ENCODE measurements around the gene TEKT3. TPM values are rescaled to one million over a fixed set of nuclear protein-coding genes. Genes with fewer than 3 reads are reported as not detected.

The TEKT3 gene
- total RNA-seq, 1 donor from 2014 or later, result not detected

DNA sequence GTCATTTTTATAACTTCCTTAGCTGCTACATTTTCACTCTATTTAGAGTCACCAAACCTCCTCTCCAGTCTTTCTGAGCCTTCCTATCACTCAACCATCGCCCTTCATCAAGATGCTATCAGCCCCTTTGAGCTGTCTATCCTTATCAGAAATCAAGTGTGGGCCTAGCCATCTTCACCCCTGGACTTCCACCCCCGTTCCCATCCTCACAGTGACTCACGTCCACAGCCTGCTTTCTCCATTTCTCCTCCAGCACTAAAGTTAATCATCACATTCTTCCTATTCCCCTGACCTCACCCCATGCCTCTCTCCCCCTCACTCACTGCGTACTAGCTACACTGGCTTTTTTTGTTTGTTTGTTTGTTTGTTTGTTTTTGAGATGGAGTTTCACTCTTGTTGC, 2.4 kb upstream of the TEKT3 start:
- no peak for DNase-seq (ENCODE audit: low spot score)
- Mint-ChIP-seq H3K27me3 (ENCODE audit: insufficient read depth) (peaks cover 43% of the 10 kb centered on the region), H3K9me3 (no peaks in the 10 kb centered on the region), H3K4me3 (no peak overlapping the region), H3K4me1 (ENCODE audit: low read depth) (peaks cover 5% of the 10 kb centered on the region), H3K27ac (no peak overlapping the region), H3K36me3 (ENCODE audit: low read depth) (no peaks in the 10 kb centered on the region)
- intact Hi-C loops (cut with micrococcal nuclease), result loop anchor here (10.0 kb wide), 1 partner anchor 59 kb away; no protein-coding TSS in a partner anchor

DNA sequence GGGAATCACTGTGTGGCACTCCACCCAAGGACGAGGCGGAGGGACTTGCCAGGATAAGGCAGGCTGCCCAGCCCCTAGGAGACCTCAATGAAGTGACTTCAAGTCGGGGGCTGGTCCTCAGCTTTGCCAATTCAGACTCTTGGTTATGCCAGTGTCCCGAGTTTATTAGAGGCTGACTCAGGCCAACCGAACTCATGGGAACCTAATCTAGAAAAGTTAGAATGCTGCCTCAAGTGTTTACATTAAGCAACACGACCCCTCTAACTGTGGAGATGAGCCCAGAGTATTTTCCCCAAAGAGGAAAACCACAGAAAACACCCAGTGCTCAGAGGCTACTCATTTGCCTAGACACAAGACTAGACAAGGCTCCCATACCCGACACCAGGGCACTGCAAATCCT, 1.1 kb upstream of the TEKT3 start:
- H3K9me3 Mint-ChIP-seq, result no peaks in the 10 kb centered on the region
- no peak overlapping the region for H3K27ac Mint-ChIP-seq

DNA sequence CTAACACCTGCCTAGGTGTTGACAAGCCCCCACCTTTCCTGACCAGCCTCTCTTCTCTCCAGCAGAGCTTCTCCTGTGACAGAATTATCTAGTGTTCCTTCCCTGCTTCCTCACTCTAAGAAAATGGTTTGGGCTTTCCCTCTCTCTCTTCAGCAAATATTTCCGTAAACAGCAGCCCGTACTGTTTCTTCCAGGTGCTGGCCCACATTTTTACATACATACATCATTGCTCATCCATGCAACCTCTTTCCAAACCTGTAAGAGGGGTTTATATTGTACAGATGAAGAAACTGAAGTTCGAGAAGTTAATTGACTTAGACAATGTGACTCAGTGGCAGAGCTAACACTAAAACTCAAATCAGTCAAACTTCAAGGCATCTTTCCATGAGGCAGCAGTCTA, 569 bp upstream of the TEKT3 start:
- Mint-ChIP-seq H3K27me3 (ENCODE audit: insufficient read depth) (peaks cover 43% of the 10 kb centered on the region), H3K9me3 (no peaks in the 10 kb centered on the region), H3K36me3 (ENCODE audit: low read depth) (no peaks in the 10 kb centered on the region), H3K4me3 (no peak overlapping the region), H3K27ac (no peak overlapping the region), H3K4me1 (ENCODE audit: low read depth) (peaks cover 5% of the 10 kb centered on the region)
- intact Hi-C loops (cut with micrococcal nuclease), result loop anchor here (10.0 kb wide), 1 partner anchor 57 kb away; no protein-coding TSS in a partner anchor
- DNase-seq (ENCODE audit: low spot score), result no peak

More for the DNA sequence above, 1.1 kb upstream of the TEKT3 start:
- intact Hi-C loops (cut with micrococcal nuclease), result loop anchor here (10.0 kb wide), 1 partner anchor 58 kb away; no protein-coding TSS in a partner anchor
- peaks cover 43% of the 10 kb centered on the region for H3K27me3 Mint-ChIP-seq (ENCODE audit: insufficient read depth)
- H3K36me3 Mint-ChIP-seq (ENCODE audit: low read depth), result no peaks in the 10 kb centered on the region
- no peak for DNase-seq (ENCODE audit: low spot score)
- H3K4me3 Mint-ChIP-seq, result no peak overlapping the region
- peaks cover 5% of the 10 kb centered on the region for H3K4me1 Mint-ChIP-seq (ENCODE audit: low read depth)

DNA sequence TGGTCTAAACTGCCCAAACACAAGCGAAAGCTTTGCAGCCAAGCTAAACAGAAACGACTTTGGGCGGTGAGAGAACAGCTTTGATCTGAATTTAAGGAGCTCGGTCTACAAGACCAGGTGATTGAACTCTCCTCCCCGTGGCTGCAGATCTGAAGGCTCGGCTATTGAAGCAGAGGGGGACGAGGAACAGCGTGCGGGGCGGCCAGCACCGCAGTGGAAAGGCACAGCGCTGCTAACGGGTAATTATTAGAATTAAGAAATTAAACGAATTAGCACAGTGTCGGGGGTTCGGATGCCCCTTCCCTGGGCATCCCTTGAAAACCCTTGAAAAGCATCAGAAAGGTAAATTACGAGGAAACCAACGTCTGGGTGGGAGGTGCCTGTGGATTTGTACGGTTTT, 431 bp downstream of the TEKT3 start:
- Mint-ChIP-seq H3K27me3 (ENCODE audit: insufficient read depth) (peaks cover 43% of the 10 kb centered on the region), H3K9me3 (no peaks in the 10 kb centered on the region), H3K4me1 (ENCODE audit: low read depth) (peaks cover 5% of the 10 kb centered on the region), H3K4me3 (no peak overlapping the region), H3K36me3 (ENCODE audit: low read depth) (no peaks in the 10 kb centered on the region), H3K27ac (no peak overlapping the region)
- intact Hi-C loops (cut with micrococcal nuclease), result loop anchor here (10.0 kb wide), 1 partner anchor 56 kb away; no protein-coding TSS in a partner anchor
- no peak for DNase-seq (ENCODE audit: low spot score)

DNA sequence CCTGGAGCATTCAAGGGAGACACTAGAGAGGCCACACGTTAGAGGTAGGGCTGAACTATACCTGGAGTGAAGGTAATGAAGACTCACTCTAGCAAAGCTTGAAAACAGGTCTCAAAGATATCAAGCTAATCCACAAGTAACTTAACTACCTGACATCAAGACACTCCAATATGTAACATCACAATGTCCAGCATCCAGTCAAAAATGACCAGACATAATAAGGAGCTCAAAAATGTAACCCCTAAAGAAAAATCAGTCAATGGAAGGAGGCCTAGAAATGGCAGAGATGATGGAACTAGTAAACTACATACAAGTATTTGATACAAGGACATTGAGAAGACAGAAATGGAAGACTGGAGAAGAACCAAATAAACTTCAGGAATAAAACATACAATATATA, 6.0 kb downstream of the TEKT3 start:
- Mint-ChIP-seq H3K36me3 (ENCODE audit: low read depth) (no peaks in the 10 kb centered on the region), H3K27me3 (ENCODE audit: insufficient read depth) (peaks cover 15% of the 10 kb centered on the region), H3K4me1 (ENCODE audit: low read depth) (no peaks in the 10 kb centered on the region), H3K9me3 (no peaks in the 10 kb centered on the region), H3K27ac (no peak overlapping the region), H3K4me3 (no peak overlapping the region)
- DNase-seq (ENCODE audit: low spot score), result no peak
- intact Hi-C loops (cut with micrococcal nuclease), result no loop called here

DNA sequence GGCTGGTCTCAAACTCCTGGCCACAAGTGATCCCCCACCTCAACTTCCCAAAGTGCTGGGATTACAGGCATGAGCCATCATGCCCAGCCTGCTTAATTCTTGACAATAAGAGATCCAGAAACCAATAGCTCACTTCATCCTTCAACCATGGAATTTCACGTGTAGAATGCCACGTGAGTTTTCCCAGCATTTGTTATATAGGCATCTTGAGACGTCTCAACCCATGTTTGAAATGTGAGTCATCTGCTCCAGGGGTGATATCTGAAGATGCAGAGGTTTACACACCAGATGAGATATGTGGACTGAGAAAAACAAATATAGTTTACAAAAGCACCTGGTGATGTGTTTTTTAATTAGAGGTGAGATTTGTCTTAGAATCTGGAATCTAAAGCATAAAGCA, 7.1 kb downstream of the TEKT3 start:
- no peak overlapping the region for H3K4me3 Mint-ChIP-seq
- H3K9me3 Mint-ChIP-seq, result no peaks in the 10 kb centered on the region
- H3K27me3 Mint-ChIP-seq (ENCODE audit: insufficient read depth), result peaks cover 5% of the 10 kb centered on the region
- H3K27ac Mint-ChIP-seq, result no peak overlapping the region
- intact Hi-C loops (cut with micrococcal nuclease), result no loop called here
- H3K36me3 Mint-ChIP-seq (ENCODE audit: low read depth), result no peaks in the 10 kb centered on the region
- DNase-seq (ENCODE audit: low spot score), result no peak
- H3K4me1 Mint-ChIP-seq (ENCODE audit: low read depth), result no peaks in the 10 kb centered on the region

DNA sequence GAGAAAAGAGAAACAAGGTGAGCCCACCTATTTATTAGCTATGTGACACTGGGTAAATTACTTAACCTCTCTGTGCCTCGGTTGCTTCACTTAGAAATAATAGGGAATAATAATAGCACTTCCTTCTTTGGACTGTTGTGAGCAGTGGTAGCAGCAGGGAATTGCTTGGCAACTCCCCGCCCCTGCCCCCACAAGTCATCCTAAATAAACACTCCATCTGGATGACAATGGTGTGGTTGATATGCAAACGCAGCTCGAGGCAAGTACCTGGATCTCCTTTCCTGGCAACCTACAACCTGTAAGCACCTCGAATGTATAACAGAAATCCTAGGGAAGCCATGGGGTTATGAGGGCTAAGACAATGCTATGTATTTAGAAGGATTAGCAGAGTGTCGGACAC, 9.1 kb downstream of the TEKT3 start:
- no peak overlapping the region for H3K4me3 Mint-ChIP-seq
- no peaks in the 10 kb centered on the region for H3K4me1 Mint-ChIP-seq (ENCODE audit: low read depth)
- H3K9me3 Mint-ChIP-seq, result no peaks in the 10 kb centered on the region
- no peak overlapping the region for H3K27ac Mint-ChIP-seq
- H3K36me3 Mint-ChIP-seq (ENCODE audit: low read depth), result no peaks in the 10 kb centered on the region
- DNase-seq (ENCODE audit: low spot score), result no peak
- intact Hi-C loops (cut with micrococcal nuclease), result no loop called here
- peaks cover 2% of the 10 kb centered on the region for H3K27me3 Mint-ChIP-seq (ENCODE audit: insufficient read depth)

DNA sequence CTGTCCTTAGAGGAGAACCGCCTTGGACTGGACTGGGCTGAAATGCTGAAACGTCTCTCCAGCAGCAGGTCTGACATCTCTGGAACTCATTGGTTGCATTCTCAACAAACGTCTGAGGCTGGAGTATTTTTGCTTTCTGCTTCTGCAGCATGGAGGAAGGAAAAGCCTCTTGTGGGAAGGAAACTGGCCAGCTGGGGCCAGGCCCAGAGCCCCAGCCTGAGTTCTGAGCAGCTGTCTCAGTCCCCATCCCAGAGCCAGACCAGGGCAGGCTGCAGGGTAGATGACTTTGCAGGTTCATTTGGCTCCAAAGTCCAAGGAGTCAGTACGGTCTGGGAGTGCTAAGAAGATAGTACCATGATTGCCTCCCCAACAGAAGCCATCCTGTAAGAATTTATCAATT, 18.3 kb downstream of the TEKT3 start:
- no peak overlapping the region for H3K4me3 Mint-ChIP-seq
- H3K27ac Mint-ChIP-seq, result no peak overlapping the region
- peaks cover 9% of the 10 kb centered on the region for H3K27me3 Mint-ChIP-seq (ENCODE audit: insufficient read depth)
- no peaks in the 10 kb centered on the region for H3K9me3 Mint-ChIP-seq
- no peaks in the 10 kb centered on the region for H3K36me3 Mint-ChIP-seq (ENCODE audit: low read depth)
- no peaks in the 10 kb centered on the region for H3K4me1 Mint-ChIP-seq (ENCODE audit: low read depth)
- no peak for DNase-seq (ENCODE audit: low spot score)
- intact Hi-C loops (cut with micrococcal nuclease), result no loop called here

DNA sequence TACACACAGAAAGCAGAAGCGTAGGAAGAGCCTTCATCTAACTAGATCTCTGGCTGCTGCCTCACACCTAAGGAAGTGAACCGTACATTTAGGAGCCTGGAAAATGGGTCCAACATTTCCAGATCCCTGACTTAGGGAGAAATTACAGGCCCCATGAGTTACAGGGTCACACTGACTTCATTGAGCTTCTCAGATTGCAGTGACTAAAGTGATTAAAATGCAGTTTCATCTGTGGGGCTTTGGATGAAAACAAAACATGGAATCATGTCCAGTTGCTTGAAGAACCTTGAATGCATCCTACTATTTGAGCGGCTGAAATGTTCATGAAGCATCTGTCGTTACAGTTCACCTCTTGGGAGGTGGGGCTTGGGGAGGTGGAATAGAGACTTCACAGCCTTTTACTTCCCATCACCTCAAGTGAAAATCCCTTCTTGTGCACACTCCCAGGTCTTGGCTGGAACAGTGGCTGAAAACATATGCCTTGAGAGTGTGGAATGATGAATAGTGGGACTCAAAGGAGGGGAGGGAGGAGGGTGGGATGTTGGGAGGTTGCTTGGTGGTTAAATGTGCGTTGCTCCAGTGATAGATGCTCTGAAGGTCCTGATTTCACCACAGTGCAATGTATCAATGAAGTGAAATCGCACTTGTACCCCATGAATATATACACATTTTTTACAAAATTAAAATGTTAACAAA, 19.7 kb downstream of the TEKT3 start:
- Mint-ChIP-seq H3K36me3 (ENCODE audit: low read depth) (no peaks in the 10 kb centered on the region), H3K9me3 (no peaks in the 10 kb centered on the region), H3K27me3 (ENCODE audit: insufficient read depth) (peaks cover 9% of the 10 kb centered on the region), H3K4me1 (ENCODE audit: low read depth) (no peaks in the 10 kb centered on the region), H3K4me3 (no peak overlapping the region), H3K27ac (no peak overlapping the region)
- DNase-seq (ENCODE audit: low spot score), result no peak
- intact Hi-C loops (cut with micrococcal nuclease), result no loop called here

DNA sequence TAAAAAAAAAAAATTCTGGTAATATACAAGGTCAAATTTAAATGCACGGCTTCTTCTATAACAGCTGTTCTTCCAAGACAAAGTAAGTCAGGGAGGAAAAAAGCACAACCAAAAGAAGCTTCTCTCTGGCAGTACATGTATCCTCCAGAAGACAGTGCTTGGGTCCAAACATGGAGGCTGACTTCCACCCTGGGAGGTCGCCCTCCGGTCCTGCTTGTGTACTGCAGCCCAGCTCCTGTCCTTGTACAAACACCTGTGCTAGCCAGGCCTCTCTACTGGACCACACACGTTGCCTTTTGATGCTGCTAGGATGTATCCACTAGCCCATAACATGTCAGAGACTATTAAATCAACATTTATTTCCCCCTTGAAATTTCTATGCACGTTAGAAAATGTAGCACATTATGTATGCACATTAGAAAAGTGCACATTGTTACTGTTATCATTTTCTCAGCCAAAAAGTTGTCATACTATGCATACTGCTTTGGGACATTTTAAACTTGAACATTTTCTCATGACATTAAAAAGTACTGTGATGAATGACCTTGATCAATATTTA, 21.9 kb downstream of the TEKT3 start:
- Mint-ChIP-seq H3K36me3 (ENCODE audit: low read depth) (no peaks in the 10 kb centered on the region), H3K4me3 (no peak overlapping the region), H3K27ac (no peak overlapping the region), H3K4me1 (ENCODE audit: low read depth) (no peaks in the 10 kb centered on the region), H3K27me3 (ENCODE audit: insufficient read depth) (peaks cover 5% of the 10 kb centered on the region), H3K9me3 (no peaks in the 10 kb centered on the region)
- intact Hi-C loops (cut with micrococcal nuclease), result no loop called here
- DNase-seq (ENCODE audit: low spot score), result no peak

DNA sequence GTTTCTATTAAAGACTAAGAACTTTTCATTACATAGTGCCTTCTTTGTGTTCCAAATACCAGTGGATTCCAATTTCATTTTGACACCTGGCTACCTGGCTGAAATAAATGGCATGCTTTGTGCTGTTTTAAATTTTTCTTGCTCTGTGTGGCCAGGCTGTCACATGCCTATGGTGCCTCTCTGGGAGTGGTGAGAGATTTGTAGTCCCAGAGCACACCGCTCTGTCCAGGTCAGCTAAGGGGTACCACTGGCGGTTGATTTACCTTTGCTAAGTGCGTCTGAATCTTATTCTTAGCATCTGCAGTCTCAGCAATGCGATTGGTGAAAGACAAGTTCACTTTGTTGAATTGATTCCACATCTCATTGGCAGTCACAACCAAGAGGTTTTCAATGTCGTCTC, 29.4 kb downstream of the TEKT3 start:
- intact Hi-C loops (cut with micrococcal nuclease), result no loop called here
- Mint-ChIP-seq H3K27ac (no peak overlapping the region), H3K9me3 (no peaks in the 10 kb centered on the region), H3K4me1 (ENCODE audit: low read depth) (no peaks in the 10 kb centered on the region), H3K36me3 (ENCODE audit: low read depth) (no peaks in the 10 kb centered on the region), H3K4me3 (no peak overlapping the region), H3K27me3 (ENCODE audit: insufficient read depth) (no peaks in the 10 kb centered on the region)
- DNase-seq (ENCODE audit: low spot score), result no peak

DNA sequence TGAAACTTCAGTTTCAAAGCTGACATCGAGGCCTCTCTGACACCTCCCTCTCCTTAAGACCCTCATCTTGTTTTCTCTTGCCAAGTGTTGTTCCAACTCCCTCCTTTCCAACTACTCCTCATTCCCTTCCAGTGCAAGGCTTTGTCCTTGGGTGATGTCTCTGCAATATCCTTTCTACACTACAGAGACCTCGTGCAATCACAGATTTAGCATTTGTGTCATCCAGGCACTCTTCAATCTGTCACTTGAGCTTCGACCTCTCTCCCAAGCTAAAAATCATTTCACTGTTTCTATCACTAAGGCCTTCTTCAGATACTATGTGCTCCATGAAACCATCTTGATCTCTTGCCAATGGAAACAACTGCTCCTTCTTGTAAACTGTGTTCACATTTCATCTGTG, 31.6 kb downstream of the TEKT3 start:
- no peak overlapping the region for H3K27ac Mint-ChIP-seq
- H3K27me3 Mint-ChIP-seq (ENCODE audit: insufficient read depth), result no peaks in the 10 kb centered on the region
- no peaks in the 10 kb centered on the region for H3K4me1 Mint-ChIP-seq (ENCODE audit: low read depth)
- intact Hi-C loops (cut with micrococcal nuclease), result no loop called here
- DNase-seq (ENCODE audit: low spot score), result no peak
- H3K36me3 Mint-ChIP-seq (ENCODE audit: low read depth), result no peaks in the 10 kb centered on the region
- no peak overlapping the region for H3K4me3 Mint-ChIP-seq
- H3K9me3 Mint-ChIP-seq, result no peaks in the 10 kb centered on the region

DNA sequence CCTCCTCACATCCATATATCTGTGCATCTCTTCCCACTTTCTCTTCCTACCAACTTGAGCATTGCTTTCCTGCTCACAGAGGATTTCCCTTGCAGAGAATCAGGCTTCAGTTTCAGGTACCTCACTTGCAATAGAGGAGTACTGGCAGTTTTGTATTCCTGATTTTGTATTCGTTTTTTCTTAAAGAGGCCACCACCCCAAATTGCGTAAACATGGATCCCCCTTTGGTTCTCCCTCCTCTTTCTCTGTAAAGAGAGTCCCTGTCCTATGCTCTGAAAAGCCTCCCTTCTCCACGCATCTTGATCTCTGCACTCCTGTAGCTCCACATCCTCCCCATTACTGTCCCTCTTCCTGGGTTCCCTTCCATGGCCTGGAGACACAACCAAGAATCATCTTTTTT, 32.2 kb downstream of the TEKT3 start:
- Mint-ChIP-seq H3K9me3 (no peaks in the 10 kb centered on the region), H3K4me3 (no peak overlapping the region), H3K4me1 (ENCODE audit: low read depth) (no peaks in the 10 kb centered on the region), H3K27me3 (ENCODE audit: insufficient read depth) (no peaks in the 10 kb centered on the region), H3K27ac (no peak overlapping the region), H3K36me3 (ENCODE audit: low read depth) (no peaks in the 10 kb centered on the region)
- intact Hi-C loops (cut with micrococcal nuclease), result no loop called here
- DNase-seq (ENCODE audit: low spot score), result no peak
